Hematopoietic multipotent progenitor cell treated with erythropoietin and hydrocortisone succinate and interleukin-3 and kit ligand, for 4 days (in vitro differentiated cells): ENCODE measurements around the gene FRMD4A.
"Not testable (repeated sequence)": the region's sequence is repeated elsewhere in the genome, so short reads cannot be mapped to it uniquely, and the experiment has no call there.

Experiments used
- DNase-seq: peaks from one replicate; pipeline ENCODE4 v3.0.0-alpha.2; 2015

Gene FRMD4A

DNA sequence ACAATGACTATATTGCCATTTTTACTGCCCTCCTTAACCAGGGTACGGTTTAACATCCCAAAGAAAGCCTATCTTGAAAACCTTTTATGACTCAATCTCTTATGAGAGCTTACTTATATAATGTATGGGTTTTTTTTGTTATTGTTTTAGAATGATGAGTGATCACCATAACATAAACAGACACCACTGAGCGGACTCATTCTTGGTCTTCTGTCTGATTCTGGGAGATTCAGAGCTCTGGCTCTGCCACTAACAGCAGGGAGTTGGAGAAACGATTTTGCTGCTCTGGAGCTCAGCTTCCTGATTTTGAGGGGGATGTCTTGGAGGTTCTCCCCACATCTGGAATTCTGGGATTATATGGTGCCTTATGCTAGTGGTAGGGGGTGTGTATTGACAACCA, 244.1 kb downstream of the FRMD4A start:
- no peak for DNase-seq

DNA sequence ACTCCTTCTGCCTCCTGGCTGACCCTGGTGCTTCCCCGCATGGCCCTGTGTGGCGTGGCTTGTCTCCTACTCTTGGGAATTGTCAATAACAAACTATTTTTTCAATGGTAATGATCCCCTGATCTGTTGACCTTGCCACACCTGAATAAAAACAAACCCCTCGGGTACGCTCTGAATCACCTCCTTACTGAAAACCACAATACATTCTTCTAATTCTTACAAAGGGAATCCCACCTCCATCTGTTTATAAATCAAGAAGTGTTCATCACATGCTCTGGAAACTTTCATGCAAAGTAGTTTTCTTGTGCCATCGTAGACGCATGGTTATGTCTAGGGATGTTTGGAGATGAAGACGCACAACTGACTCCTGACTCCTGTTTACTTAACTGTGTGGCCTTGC, 245.8 kb downstream of the FRMD4A start:
- DNase-seq = no peak

DNA sequence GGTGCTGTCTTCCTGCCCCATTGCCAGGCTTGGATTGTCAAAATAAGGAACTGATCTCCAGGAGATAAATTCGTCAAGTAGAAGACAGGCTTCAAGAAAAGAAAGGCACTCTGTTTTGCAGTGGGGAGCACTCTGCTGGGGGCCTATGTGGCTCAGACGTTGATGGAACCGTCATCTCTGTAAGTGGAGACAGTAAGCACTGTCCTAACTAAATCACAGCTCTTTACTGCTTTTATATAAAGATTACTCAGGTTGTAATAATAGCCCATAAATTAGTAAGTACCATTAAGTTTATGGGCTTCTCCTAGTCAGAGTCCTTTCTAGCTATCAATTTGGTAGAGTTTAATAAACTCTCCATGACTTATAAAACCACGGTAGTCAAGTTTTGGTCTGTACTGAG, 249.9 kb downstream of the FRMD4A start:
- DNase-seq = no peak

DNA sequence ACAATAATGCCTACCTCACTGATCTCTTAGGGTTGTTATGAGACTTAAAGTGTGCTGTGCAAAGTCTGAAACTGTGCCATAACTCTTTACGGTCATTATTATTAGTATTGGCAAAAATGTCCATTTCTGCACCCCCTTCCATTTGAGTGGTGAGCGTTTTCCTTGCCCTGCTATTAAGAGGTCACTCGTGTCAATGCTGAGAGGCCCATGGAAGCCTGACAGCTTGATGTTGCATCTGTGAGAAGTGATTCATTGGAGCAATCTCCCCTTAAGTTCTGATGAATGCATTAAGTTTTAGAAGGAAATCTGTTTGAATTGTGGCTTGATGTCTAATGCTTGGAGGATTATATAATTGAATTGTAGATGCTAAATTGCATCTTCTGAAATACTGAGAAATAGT, 253.3 kb downstream of the FRMD4A start:
- no peak for DNase-seq

DNA sequence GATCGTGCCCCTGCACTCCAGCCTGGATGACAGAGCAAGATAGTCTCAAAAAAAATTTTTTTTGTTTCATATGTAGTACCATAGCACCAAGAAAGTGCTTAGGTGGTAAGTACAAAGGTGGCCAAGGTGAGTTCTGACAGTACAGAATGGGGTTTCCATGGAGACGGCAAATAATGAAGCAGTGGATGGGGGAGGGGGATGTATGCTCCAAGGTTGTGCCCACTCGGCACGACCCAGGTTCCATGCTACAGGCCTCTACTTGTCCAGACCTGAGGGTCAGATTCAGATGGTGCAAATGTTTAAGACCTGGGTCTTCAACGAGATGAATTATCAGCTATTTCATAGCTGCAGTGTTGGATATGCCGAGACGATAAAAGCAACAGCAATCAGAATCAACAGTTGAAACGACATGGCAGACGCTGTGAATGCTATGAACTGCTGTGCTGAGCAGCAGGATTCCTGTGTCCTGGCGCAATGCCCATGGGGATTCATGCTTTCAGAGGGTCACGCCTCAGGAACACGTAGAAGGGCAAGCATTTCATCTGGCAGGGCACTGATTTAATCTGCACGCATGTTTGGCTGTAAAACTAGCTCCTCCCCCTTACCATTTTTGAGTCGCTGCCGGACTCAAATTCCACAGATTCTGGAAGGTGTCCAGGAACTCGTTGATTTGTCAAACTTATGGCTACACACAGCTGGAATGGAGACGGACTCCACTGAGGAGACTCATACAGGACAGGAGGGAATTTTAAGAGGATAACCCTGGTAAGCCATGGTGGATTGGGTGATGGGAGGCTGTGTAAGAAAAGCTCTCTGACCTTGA, 256.5 kb downstream of the FRMD4A start:
- no peak for DNase-seq

DNA sequence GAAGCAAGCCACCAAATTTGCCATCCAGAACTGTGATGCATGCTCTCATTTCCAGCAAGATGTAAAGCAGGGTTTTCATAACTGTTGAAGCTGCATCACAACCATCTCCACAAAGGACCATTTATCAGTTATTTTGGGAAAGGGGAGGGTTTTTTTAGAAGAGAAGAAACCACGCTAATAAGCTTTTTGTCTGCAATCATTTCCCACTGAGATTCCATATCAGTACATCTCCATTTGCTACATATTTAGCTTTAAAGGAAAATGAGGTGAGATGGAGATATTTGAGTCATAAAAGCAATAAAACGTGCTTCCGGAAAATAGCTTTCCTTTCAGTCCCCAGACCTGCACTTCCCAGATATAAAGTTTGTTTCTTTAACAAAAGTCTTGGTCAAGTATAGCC, 258.2 kb downstream of the FRMD4A start:
- DNase-seq = no peak

DNA sequence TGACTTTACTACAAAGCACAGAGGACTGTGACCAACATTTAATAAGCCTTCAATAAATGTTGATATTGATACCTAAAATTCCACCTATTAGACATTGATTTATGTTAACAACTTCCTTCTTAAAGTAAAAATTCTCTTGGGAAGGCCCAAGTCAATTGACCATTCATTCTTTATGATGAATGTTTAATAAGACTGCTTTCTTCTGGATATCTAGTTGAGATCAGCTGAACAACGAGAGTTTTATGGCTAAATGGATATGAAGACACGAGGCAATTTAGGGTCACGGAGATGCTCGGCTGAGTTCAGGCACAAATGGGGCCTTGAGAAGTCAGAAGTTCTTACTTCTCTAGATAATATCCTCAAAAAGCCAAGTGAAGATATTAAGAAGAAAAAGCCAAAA, 258.8 kb downstream of the FRMD4A start:
- DNase-seq = no peak

DNA sequence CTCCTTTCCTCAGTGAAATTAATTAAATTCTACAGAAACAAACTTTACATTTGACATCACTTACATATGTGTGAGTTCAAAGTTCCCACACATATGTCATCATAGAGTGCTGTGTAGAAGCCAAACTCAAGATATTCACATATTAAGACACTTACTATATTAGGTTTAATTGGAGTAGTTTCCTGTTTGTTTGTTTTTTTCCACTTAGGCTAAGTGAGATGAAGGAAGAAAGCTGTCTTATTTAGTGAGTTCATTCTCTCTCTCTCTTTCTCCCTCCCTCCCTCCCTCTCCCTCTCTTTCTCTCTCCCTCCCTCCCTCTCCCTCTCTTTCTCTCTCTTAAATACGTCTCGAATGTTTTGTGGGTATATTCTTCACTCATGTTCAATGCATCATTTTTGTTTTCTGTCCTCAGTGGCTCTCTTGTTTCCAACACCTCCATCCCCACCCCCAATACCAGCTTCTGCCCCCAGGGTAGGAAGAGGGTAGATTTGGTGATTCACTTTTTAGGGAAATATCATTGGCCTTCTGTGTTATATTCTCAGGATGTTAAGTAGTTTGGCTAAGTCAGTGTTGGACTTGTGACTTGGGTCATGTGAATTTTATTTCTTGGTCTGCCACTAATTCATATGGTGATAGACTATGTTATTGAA, 262.0 kb downstream of the FRMD4A start:
- DNase-seq = no peak

DNA sequence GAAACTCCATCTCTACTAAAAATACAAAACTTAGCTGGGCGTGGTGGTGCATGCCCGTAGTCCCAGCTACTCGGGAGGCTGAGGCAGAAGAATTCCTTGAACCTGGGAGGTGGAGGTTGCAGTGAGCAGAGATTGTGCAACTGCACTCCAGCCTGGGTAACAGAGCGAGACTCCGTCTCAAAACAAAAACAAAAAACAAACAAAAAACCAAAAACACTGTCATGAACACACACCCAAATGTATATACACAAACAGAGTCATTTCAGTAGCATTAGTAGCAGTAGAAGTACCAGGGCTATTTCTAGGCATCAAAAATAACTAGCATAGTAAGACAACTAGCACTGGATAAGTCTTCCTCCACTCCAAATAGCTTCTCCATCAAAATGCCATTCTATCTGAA, 263.1 kb downstream of the FRMD4A start:
- DNase-seq = not testable (repeated sequence)

DNA sequence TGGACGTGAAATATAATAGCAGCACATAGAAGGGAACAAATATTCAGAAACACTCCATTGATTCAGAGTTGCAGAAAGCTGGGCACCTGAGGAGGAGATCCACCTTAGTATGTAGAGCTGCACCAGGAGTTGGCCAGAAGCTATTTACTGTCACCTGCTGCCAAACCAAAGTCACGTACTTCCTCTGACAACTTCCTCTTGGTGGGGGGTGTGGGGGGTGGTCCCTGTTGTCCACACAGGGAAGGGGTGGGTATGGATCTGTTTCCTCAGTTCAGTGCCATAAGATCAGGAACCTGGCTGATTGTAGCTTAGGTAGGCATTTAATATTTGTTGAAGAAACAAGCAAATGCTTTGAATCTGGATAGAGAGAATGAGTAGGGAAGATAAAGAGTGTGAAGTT, 264.6 kb downstream of the FRMD4A start:
- no peak for DNase-seq

DNA sequence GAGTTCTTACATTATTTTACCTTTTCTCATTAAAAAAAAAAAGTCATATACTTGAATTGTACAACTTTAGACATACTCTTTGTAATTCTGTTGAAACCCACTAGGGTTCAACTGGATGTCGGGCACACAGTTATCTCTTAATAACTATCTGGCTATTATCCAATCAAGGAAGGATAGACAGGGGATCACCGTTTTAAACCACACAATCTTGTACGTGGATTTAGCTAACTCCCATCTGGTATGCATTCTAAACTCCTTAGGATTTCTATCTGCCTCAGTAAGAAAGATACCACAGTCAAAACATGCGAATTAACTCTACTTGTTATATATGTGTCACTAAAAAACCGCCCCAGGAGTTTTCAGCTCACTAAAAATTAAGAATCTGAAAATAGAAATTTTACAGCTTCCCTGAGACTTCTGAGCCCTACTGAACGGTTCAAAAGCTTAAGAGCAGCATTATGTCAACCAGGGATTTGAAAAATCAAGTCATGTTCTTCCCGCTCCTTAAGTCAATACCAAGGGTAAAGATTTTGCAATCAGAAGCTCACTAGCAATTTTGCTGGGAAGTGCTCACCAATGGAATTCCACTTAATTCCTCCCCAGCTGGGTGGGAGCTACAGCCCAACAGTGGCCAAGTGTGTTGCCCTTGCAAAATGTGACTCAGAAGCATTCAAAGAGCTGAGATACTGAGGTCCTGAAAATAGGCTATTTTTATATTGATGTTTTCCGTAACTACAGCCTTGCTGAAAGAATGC, 267.0 kb downstream of the FRMD4A start:
- no peak for DNase-seq

DNA sequence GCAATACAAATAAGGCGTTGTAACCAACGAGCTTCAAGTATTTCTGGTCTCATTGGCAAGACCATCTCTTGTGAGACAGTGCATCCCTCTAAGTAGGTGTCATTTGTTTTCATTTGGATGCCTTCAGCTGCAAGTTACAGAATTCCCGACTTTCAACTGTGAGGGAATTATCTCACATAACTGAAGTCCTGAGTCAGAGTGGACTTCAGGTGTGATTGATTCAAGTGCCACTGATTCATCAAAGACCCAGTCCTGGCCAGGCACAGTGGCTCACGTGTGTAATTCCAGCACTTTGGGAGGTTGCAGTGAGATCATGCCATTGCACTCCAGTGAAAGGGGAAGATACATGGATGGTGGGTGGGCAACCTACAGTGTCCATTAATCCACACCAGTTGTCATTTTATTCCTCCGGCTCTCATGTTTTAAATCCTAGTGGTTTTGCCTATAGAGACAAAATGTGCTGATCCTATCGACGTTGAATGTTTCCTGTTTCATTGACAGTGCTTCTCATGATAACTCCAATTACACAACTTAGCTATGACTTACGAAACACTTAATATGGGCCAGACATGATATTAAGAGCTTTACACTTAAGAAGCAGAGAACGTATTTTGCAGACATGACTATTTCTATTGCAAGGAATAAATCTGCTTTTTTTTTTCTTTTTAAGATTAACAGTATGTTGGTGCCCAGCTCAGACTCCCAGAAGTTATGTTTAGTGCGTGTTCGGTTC, 268.0 kb downstream of the FRMD4A start:
- peak; percentile 50 for DNase-seq

DNA sequence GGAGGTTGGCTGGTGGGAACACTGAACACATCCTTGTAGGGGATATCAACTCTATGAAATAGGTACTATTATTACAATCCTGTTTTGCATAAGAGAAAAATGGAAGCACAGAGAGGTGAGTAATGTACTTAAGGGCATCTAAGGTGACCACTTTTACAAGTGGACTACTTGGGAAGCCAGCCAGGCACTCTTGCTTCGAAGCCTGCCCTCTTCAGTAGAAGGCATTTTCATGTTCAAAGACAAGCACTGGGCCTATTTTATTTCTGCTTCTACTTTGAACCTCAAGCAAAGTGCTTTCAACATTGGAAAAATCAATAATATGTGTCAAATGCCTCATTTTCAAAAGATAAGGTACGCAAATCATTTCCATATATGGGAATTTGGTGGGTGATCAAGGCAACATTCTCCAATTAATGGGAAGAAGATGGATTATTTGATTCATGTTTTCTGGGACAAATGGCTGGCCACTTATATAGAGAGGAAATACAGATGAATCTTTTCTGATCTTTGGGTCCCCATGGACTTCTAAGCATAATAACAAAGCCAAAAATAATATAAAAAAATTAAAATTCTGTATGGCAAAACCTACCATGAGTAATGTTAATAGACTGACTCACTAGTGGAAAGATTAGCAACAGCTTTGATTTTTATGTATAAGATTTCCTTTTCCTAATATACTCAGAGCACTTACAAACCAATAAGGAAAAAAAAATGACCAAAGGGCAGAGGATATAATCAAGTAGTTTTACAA, 270.2 kb downstream of the FRMD4A start:
- no peak for DNase-seq

DNA sequence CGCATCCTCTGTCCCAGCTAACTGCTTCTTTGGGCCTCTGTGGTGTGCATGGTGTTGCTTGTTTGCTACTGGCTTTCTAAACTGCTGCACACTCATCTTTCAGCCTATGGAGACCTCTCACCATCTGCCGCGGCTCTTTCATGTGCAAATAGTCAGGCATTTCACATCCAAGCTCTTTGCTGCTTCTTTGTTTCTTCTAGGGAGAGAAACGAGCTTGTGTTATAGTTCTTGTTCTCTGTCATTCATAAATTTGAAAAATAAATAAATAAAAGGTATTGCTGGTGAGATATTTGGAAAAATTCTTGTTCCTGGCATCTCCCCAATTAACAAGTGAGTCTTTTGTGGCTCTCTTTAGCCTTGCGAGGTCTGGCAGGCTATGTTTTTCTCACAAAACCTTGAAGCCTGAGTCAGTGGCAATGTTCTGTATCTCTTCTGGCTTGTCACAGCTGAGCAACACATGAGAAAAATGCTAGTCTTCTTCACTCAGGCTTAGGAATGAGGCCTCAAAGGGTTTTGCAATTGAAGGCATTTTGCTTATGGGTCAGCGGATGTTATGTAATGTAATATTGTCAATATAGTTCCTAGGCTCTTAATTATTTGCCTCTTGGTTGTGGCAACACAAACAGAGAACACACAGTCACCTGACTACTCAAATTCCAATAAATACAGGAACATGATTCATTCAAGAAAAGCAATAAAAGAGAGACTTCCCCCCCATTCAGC, 274.0 kb downstream of the FRMD4A start:
- DNase-seq = no peak

DNA sequence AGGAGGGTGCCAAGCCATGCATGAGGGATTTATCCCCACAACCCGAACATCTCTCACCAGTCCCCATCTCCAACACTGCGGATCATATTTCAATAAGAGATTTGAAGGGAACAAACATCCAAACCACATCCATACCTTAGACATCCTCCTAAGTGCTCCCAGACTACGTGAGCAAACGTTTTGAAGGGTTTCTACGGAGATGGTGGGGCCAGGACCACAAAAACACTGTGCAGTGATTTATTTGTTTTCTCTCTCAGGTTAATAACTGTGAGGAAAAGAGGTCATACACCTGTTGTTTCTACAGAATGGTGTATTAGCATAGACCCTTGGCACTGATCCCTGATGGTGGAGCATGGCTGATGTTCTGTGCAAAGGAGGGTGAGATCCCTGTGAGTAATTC, 277.8 kb downstream of the FRMD4A start:
- DNase-seq = no peak

DNA sequence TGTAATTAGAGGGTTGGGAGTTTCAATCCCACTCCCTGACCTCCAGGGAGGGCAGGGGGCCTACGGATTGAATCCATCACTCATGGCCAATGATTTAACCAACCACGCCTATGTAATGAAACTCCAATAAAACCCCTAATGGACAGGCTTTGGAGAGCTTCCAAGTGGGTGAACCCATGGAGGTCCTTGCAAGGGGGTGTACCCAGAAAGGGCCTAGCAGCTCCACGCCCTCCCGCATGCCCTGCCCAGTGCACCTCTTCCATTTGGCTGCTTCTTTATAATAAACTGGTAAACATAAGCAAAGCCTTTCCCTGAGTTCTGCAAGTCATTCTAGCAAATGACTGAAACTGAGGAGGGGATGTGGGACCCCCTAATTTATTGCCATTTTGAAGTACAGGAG, 280.1 kb downstream of the FRMD4A start:
- DNase-seq = no peak

DNA sequence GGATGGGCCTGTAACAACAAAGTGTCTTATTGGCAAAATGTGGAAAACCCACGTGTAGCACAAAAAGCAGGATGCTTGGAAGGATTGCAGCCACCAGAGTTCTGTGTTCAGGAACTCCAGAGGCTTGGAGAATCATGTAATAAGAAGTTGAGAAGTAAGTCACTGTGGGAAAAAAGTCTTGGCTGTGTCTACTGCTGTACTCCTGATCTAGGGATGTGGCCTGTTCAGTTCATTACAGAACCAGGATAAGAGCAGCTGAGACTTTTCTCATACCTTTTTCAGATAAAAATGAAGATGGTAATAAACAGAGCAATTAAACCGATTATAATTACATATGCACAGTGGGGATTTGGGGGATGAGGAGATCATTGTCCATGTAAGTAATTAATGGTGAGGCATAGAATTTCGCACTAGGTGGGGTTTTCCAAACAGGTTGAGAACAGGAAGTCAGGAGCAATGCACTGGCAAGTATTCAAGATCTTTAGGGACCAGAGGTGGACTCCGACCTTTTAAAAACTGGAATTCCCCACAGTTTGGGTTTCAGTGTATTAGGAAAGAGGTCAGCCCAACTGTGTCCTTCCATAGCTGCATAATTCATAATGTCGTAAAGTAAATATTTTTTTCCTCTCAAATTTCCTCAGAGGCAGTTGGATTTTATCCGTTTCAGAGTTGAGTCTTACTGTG, 281.7 kb downstream of the FRMD4A start:
- DNase-seq = no peak

DNA sequence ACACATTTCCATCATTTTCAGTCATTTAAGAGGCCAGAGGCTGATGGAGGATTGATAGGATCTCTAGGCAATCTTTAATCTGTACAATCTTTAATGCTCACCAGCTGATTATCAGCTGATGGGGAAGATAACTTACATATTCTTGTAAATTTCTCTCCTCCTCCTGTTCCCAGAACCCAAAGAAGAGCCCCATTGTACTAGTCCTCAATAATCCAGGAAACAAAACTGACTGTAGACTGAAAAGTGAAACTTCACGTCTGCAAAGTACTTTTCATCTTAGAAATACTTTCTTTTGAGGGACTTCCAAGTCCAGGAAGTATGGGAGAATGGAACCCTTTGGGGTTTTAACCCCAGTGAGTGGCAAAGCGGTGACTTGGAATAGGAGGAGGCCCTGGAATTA, 283.3 kb downstream of the FRMD4A start:
- DNase-seq = no peak

DNA sequence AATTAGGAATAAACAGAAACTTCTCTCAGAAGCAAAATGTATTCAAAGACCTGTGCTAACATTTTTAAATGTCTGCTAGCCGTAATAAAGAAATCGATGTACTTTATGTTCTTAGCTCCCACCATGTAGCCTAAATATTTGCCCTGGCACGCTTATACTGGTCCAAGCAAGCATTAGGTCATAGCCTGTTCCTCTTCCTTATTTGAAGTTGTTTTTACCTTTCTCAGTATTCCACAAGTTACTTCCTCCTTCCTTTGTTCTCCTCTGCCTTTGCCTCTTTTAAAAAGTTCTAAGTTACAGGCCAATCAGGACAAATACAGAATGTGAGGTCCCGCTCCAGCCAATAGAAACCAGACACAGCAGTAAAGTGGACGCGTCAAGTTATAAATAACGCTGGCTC, 288.7 kb downstream of the FRMD4A start:
- not testable (repeated sequence) for DNase-seq

DNA sequence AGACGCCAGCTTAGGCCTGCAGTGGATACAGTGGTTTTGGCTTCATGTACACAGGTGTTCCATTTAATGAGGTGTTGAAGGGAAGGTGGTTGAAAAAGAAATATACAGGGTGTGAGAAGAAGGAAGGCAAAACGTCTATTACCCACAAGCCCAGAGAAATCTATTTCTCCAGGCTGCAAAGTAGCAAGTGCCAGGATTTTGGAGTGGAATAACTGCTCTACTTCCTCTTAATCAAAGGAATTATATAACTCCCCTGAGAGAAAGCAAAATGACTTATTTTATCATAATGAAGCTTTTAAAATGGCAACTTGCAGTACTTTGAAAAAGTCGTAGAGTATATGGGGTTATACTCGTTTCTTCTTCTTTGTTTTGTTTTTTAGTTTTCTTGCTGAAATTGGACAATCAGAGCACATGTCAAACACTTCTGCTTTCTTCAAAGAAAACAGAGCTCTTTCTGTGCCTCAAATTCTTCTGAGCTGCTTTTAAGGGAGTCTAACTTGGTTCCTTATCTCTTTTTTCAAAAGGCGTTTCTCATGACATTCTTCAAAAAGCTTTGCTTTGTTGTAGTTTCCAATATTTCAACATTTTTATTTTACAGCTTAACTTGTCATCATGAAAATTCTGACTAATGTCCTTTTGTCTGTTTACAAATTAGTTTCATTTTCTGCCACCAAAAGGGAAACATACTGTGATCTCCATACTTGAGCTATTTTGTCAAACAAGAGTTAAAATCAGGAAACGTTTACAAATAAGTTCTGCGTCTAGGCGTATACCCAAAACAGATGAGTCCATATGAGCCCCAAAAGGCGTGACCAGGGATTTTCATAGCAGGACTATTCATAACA, 289.7 kb downstream of the FRMD4A start:
- DNase-seq = peak; percentile 6
